Measurements from ENCODE around the gene OCRL. TPM values are rescaled to one million over a fixed set of nuclear protein-coding genes. Genes with fewer than 3 reads are reported as not detected.
"Not testable (repeated sequence)": the region's sequence is repeated elsewhere in the genome, so short reads cannot be mapped to it uniquely, and the experiment has no call there.

The OCRL gene
- total RNA-seq, 1 donor: 2.2 TPM

- Histone ChIP-seq H3K4me3 (ENCODE audit: low read length) (no peak overlapping the region), H3K9me3 (ENCODE audit: low read depth, low read length) (no peaks in the 10 kb centered on the region), H3K27me3 (ENCODE audit: insufficient read depth, low read length) (no peaks in the 10 kb centered on the region), H3K4me1 (ENCODE audit: insufficient read depth, low read length) (no peaks in the 10 kb centered on the region)
Observed at GRCh38 chrX:129559783-129560182, 19.7 kb downstream of the OCRL start.

DNA sequence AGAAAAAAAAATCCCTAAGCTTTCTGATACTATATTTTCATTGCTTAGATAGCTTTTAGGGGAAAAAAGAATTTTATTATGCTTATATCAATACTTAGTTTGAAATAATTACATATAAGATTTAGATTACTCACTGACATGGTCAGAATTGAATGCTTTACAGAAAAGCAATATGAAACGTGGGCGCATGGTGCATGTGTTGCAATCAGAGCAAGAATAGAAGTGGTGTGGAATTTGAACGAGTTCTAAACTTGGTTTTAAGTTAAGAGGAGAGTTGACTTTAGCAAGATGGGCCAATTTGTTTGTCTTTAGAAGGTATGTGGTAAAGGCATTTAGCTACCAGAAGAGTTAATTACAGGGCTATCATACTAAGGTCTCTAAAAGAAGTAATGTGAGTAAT is 21.4 kb downstream of the OCRL start:
- no peaks in the 10 kb centered on the region for H3K27me3 ChIP-seq (ENCODE audit: insufficient read depth, low read length)
- no peaks in the 10 kb centered on the region for H3K9me3 ChIP-seq (ENCODE audit: low read depth, low read length)
- H3K4me3 ChIP-seq (ENCODE audit: low read length): no peak overlapping the region
- H3K4me1 ChIP-seq (ENCODE audit: insufficient read depth, low read length): peaks cover 4% of the 10 kb centered on the region

GRCh38 chrX:129564345-129564744 is 24.3 kb downstream of the OCRL start:
- H3K9me3 ChIP-seq (ENCODE audit: low read depth, low read length); H3K27me3 ChIP-seq (ENCODE audit: insufficient read depth, low read length); H3K4me1 ChIP-seq (ENCODE audit: insufficient read depth, low read length): not testable (repeated sequence)

GRCh38 chrX:129565046-129565650 is 25.1 kb downstream of the OCRL start:
- Histone ChIP-seq H3K27me3 (ENCODE audit: insufficient read depth, low read length) (no peaks in the 10 kb centered on the region), H3K4me1 (ENCODE audit: insufficient read depth, low read length) (peaks cover 4% of the 10 kb centered on the region), H3K4me3 (ENCODE audit: low read length) (no peak overlapping the region), H3K9me3 (ENCODE audit: low read depth, low read length) (no peaks in the 10 kb centered on the region)

More at GRCh38 chrX:129564345-129564744, 24.3 kb downstream of the OCRL start:
- not testable (repeated sequence) for H3K4me3 ChIP-seq (ENCODE audit: low read length)

GRCh38 chrX:129566073-129566472 is 26.0 kb downstream of the OCRL start:
- Histone ChIP-seq H3K9me3 (ENCODE audit: low read depth, low read length) (no peaks in the 10 kb centered on the region), H3K4me3 (ENCODE audit: low read length) (no peak overlapping the region), H3K4me1 (ENCODE audit: insufficient read depth, low read length) (peaks cover 4% of the 10 kb centered on the region), H3K27me3 (ENCODE audit: insufficient read depth, low read length) (no peaks in the 10 kb centered on the region)

DNA sequence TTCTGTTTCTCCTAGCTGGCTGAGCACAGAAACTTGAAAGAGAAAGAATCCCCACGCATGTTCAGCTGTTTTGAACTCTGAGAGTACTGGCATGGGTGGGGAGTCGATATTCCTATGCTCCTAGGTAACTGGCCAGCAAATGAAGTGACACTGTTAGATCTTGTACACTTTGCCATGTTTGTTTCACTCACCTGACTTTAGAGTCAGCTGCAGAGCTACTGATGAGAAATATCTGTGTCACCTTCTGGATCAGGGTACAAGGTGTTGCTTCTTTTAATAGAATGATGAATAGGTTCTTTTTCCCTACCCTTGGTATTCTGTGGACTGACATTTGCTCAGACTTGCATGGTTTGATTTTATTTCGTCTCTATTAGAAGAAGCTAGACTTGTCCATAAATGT is 28.3 kb downstream of the OCRL start:
- H3K4me1 ChIP-seq (ENCODE audit: insufficient read depth, low read length): peaks cover 4% of the 10 kb centered on the region
- no peak overlapping the region for H3K4me3 ChIP-seq (ENCODE audit: low read length)
- H3K9me3 ChIP-seq (ENCODE audit: low read depth, low read length): no peaks in the 10 kb centered on the region
- no peaks in the 10 kb centered on the region for H3K27me3 ChIP-seq (ENCODE audit: insufficient read depth, low read length)

DNA sequence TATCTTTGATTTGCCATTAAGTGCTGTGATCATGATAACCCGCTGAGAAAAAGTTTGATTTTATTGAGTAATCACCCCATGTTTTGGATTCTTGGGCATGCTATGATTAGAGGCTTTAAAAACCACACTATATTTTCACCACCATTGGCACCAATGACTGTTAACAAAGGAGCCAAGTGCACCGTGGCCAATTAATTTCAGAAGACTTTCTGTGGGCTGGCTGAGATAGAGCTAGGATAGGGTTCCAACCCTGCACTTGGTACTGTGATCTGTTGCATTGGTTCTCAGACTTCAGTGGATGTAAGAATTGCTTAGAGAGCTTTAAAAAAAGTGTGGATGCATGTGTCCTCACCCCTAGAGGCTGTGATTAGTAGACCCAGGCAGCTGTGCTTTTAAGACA is 32.4 kb downstream of the OCRL start:
- Histone ChIP-seq H3K27me3 (ENCODE audit: insufficient read depth, low read length) (no peaks in the 10 kb centered on the region), H3K9me3 (ENCODE audit: low read depth, low read length) (no peaks in the 10 kb centered on the region), H3K4me1 (ENCODE audit: insufficient read depth, low read length) (no peaks in the 10 kb centered on the region), H3K4me3 (ENCODE audit: low read length) (no peak overlapping the region)

DNA sequence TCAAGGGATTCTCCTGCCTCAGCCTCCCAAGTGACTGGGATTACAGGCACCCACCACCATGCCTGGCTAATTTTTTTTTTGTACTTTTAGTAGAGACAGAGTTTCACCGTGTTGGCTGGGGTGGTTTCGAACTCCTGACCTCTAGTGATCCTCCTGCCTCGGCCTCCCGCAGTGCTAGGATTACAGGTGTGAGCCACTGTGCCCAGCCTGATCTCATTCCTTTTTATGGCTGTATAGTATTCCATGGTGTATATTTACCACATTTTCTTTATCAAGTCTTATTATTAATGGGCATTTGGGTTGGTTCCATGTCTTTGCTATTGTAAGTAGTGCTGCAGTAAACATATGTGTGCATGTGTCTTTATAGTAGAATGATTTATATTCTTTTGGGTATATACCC is 33.6 kb downstream of the OCRL start:
- not testable (repeated sequence) for H3K4me3 ChIP-seq (ENCODE audit: low read length); H3K9me3 ChIP-seq (ENCODE audit: low read depth, low read length); H3K4me1 ChIP-seq (ENCODE audit: insufficient read depth, low read length); H3K27me3 ChIP-seq (ENCODE audit: insufficient read depth, low read length)

- Histone ChIP-seq H3K9me3 (ENCODE audit: low read depth, low read length) (no peaks in the 10 kb centered on the region), H3K4me1 (ENCODE audit: insufficient read depth, low read length) (no peaks in the 10 kb centered on the region), H3K4me3 (ENCODE audit: low read length) (no peak overlapping the region), H3K27me3 (ENCODE audit: insufficient read depth, low read length) (no peaks in the 10 kb centered on the region)
Observed at GRCh38 chrX:129574214-129574613, 34.2 kb downstream of the OCRL start.

- Histone ChIP-seq H3K4me1 (ENCODE audit: insufficient read depth, low read length) (no peaks in the 10 kb centered on the region), H3K4me3 (ENCODE audit: low read length) (no peak overlapping the region), H3K27me3 (ENCODE audit: insufficient read depth, low read length) (no peaks in the 10 kb centered on the region), H3K9me3 (ENCODE audit: low read depth, low read length) (no peaks in the 10 kb centered on the region)
Observed at GRCh38 chrX:129576539-129576938, 36.5 kb downstream of the OCRL start.

GRCh38 chrX:129577473-129577872 is 37.4 kb downstream of the OCRL start:
- no peaks in the 10 kb centered on the region for H3K4me1 ChIP-seq (ENCODE audit: insufficient read depth, low read length)
- no peaks in the 10 kb centered on the region for H3K9me3 ChIP-seq (ENCODE audit: low read depth, low read length)
- H3K4me3 ChIP-seq (ENCODE audit: low read length): no peak overlapping the region
- H3K27me3 ChIP-seq (ENCODE audit: insufficient read depth, low read length): no peaks in the 10 kb centered on the region

GRCh38 chrX:129577877-129578276 is 37.8 kb downstream of the OCRL start:
- no peaks in the 10 kb centered on the region for H3K9me3 ChIP-seq (ENCODE audit: low read depth, low read length)
- H3K4me1 ChIP-seq (ENCODE audit: insufficient read depth, low read length): no peaks in the 10 kb centered on the region
- no peak overlapping the region for H3K4me3 ChIP-seq (ENCODE audit: low read length)
- H3K27me3 ChIP-seq (ENCODE audit: insufficient read depth, low read length): no peaks in the 10 kb centered on the region

DNA sequence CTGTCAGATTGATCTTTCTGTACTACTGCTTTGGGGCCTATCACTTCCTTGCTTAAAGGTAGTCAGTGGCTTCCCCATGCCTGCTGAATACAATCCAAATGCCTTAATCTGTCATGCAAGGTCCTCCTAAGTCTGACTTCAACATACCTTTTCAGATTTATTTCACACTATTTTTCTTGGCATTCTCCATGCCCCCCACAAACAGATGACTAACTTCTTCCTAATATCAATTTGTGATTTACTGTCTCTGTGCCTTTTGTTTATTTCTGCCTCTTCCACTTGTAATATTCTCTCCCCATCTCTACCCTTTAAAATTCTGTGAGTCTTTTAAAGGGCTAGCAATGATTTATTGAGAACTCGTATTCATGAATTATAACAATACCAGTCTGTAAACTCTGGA is 41.8 kb downstream of the OCRL start:
- Histone ChIP-seq H3K4me1 (ENCODE audit: insufficient read depth, low read length) (no peaks in the 10 kb centered on the region), H3K4me3 (ENCODE audit: low read length) (no peak overlapping the region), H3K27me3 (ENCODE audit: insufficient read depth, low read length) (no peaks in the 10 kb centered on the region), H3K9me3 (ENCODE audit: low read depth, low read length) (no peaks in the 10 kb centered on the region)

DNA sequence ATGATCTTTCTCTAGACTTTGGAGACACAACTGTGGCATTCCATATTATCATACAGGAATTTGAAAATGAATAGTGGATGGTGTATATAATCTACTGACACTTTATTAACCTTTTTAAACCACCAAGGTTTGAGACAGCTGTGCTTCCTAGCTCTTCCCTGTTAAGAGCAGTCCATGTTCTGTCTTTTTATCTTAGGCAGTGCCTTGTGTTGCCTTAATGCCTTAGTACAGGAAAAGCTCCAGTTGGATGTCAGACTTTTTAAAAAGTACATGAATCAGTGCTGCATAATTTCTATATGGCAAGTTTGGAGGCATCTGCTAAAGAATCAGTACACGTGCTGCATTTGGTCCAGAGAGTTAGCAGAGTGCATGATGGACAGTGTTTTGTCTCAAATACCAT is 45.1 kb downstream of the OCRL start:
- Histone ChIP-seq H3K9me3 (ENCODE audit: low read depth, low read length) (no peaks in the 10 kb centered on the region), H3K4me3 (ENCODE audit: low read length) (no peak overlapping the region), H3K4me1 (ENCODE audit: insufficient read depth, low read length) (no peaks in the 10 kb centered on the region), H3K27me3 (ENCODE audit: insufficient read depth, low read length) (no peaks in the 10 kb centered on the region)

- Histone ChIP-seq H3K9me3 (ENCODE audit: low read depth, low read length) (no peaks in the 10 kb centered on the region), H3K27me3 (ENCODE audit: insufficient read depth, low read length) (no peaks in the 10 kb centered on the region), H3K4me3 (ENCODE audit: low read length) (no peak overlapping the region), H3K4me1 (ENCODE audit: insufficient read depth, low read length) (no peaks in the 10 kb centered on the region)
Observed at GRCh38 chrX:129585691-129586090, 45.6 kb downstream of the OCRL start.

DNA sequence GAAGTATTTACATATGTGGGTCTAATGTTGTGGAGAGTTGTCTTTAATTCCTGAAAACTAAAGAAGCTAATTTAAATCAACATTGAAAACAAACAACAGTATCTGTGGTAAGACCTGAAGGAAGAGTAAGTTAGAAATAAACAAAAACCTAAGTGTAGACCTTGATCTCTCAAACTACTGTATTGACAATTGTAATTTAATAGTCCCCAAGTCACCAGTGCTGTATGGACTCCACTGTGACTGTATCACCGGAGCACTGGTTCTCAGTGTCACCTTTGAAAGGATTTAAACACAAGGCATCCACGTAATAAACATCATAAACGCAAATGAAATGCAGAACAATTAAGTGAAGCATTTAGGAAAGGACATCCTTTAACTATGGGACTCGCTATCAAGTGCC is 46.4 kb downstream of the OCRL start:
- Histone ChIP-seq H3K27me3 (ENCODE audit: insufficient read depth, low read length) (no peaks in the 10 kb centered on the region), H3K9me3 (ENCODE audit: low read depth, low read length) (no peaks in the 10 kb centered on the region), H3K4me1 (ENCODE audit: insufficient read depth, low read length) (no peaks in the 10 kb centered on the region), H3K4me3 (ENCODE audit: low read length) (no peak overlapping the region)
